ENCODE data around the gene SEMG1.

GRCh38 chr20:45258259-45258658 lies 51.4 kb downstream of the SEMG1 start:
- TF ChIP-seq CTCF (IDR thresholded peaks at IDR 0.05) (no peak), EP300 (IDR thresholded peaks at IDR 0.05) (no peak)
